GM19023 (cell line): ENCODE results near the gene A4GNT.
"Not testable (repeated sequence)": the region's sequence is repeated elsewhere in the genome, so short reads cannot be mapped to it uniquely, and the experiment has no call there.

Experiments used
- ATAC-seq: cut with Tn5 transposase; IDR thresholded peaks from one replicate; pipeline ENCODE4 v1.9.1; 2021; ENCODE audit warnings: mild to moderate bottlenecking, moderate library complexity; ENCODE audit not compliant: unreplicated experiment

The A4GNT gene

DNA sequence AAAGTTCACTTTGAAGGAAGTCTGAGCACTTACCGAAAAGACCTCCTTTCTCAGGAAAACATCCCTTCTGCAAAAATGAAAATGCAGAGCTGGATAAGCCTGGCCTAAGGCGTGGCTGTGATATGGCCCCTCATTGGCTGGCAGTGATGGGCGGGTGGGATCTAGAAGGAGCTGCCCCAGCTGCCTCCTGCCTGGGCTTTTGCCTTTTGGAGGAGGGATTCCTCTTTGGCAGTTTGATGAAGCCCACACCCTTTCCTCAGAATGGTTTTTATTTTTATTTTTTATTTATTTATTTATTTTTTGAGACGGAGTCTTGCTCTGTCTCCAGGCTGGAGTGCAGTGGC is 12.8 kb downstream of the A4GNT start:
- no peak for ATAC-seq

- ATAC-seq, result no peak
Measured at GRCh38 chr3:138118612-138119422, 13.4 kb downstream of the A4GNT start.

GRCh38 chr3:138114988-138115971 is 16.9 kb downstream of the A4GNT start, which contains the start of gene DZIP1L:
Gene DZIP1L, minus strand, starts transcription at chr3:138115608. Its CDS starts 11,637 bp downstream, at chr3:138103971.
- peak; percentile 82 for ATAC-seq

DNA sequence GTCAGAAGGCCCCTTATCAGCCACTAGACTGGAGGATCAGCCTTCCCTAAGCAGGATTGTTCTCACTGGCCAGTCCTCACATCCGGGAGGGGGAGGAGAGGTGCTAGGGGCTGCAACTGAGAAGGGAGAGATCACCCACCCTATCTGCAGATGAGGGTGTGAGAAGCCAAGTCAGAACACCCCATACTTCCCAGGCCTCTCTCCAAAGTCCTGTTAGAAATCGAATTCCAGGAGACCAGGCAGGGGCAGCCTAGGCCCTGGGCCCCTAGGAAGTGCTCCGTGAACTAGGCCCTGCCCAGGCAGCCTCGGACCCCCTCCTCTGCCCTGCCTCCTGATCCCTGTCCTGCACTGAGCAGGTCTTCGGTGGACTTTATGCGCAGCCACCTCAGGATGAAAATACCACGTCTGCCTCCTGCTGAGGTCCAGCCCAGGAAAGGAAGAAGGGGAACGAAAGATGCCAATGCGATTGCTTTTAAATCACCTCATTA is 17.7 kb downstream of the A4GNT start:
- no peak for ATAC-seq

DNA sequence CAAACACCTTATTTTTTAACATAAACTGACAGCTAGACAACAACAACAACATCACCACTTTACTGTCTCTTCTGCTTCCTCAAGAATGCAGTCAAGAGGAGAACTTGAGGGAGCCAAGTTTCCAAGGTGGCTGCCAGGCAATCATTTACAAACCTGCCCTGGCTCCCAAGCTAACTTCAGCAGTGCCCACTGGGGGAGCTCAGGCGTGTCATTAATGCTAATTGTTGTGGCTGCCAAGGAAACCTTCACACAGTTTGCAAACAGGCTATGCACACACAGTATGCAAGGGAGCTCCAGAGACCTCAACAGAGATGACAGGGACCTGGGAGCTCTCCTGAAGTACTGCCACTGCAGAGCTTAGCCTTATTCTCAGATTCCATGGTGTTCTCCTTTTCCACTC is 18.9 kb downstream of the A4GNT start:
- no peak for ATAC-seq

GRCh38 chr3:138112362-138112761 is 19.8 kb downstream of the A4GNT start:
- no peak for ATAC-seq

GRCh38 chr3:138105598-138105997 is 26.6 kb downstream of the A4GNT start:
- no peak for ATAC-seq

DNA sequence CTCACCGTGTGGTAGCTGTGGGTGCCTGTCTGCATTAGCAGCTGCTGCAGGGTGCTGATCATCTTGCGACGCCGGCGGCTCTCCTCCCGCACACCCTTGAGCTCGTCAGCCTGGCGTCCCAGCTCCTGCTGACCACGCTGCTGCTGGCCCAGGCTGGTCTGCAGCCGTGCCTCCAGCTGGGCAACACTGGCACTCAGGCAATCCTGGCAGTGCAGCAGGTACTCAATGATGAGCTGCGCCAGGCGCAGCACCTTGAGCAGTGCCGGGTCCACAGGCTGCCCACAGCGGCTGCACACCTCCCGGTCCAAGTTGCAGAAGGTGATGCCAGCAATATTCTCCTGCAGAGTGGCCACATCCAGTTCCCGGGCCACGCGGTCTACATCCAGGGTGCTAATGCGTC is 28.7 kb downstream of the A4GNT start:
- no peak for ATAC-seq

DNA sequence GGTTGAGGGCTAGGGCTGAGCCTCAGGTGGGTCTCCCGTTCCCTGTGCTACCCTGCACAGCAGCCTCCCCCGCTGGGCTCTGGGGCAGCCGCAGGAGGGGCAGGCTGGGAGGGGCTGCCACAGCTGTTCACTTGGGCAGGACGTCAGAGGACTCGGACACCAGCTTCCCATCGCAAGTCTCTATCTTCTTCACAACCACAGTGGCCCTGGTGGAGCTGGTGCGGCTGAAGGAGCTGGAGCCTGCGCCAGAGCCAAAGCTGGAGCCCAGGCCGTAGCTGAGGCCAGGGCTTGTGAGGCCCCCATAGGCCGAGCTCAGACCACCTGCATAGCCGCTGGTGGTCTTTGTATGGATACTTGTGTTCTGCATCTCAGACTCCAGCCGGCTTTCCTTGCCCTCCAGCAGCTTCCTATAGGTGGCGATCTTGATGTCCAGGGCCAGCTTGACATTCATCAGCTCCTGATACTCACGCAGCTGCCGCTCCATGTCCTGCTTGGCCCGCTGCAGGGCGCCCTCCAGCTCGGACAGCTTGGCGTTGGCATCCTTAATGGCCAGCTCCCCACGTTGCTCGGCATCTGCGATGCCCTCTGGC is 30.7 kb downstream of the A4GNT start:
- not testable (repeated sequence) for ATAC-seq

DNA sequence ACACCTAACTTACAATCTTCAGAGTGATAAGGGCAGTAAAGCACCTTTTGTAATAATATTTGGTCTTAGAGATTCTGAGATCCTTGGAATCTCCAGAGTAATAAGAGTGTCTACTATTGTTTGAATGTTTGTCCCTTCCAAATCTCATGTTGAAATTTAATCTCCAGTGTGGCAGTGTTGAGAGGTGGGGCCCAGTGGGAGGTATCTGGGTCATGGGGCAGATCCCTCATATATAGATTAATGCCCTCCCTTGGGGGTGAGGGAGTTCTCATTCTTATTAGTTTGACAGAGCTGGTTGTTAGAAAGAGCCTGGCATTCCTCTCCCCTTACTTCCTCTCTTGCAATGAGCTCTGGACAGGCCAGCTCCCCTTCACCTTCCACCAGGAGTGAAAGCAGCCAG is 32.8 kb downstream of the A4GNT start:
- ATAC-seq, result no peak

DNA sequence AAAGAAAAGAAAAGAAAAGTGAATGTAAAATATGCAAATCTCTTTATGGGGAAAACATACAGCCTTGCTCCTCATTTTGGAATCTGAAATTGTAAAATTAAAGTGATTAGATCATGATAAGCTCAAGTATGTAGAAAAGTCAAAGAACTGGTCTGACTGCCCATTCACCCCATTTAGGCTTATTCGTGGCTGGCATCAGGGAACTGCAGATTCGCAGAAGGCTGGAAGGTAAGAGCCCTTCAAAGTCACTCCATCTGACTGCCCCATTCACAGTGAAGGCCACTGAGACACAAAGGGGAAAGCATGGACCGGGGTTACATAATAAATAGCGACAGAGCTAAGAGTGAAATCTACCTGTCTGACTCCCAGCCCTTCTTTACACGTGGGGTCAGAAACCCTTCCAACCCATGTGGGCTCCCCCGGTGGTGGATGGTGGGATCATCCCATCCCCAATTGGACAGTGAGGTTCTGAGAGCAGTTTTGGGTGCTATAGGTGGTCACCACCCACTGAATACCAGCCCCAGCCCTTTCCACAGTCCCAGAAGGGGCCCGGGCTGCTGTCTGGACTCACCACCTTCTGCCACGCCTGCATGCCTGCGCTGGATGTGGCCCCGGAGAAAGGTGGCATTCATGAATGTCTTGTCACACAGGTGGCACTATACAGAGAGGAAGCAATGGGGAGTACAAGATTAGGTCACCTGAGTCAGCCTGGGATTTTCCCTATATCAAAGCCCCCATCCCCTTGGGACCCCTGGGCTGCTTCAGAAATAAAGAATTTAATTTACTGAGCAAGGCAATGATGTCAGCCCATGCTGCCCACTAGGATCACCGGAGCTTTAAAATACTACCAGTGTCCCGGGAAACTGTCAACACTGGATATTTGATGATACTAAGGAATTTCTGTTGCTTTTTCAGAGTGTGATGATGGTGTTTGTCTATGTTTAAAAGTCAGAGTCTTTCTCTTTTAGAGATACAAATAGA is 34.7 kb downstream of the A4GNT start:
- ATAC-seq, result no peak

- ATAC-seq, result no peak
Measured at GRCh38 chr3:138093721-138094120, 38.5 kb downstream of the A4GNT start.

DNA sequence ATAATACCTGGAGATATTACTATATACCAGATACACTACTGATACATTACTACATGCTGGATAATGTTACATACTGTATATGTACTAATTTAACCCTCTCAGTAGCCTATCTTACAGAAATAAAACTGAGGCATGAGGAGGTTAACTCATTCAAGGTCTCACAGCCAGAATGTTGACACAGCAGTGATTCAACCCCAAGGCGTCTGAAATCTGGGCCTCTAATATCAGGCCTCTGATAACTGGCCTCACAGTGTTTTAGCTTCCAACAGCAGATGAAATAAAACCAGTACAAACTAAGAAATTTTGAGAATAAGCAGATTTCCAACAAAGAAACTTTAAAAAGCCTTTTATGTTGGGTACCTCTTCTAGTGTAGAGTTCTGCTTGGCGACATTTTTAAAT is 40.2 kb downstream of the A4GNT start:
- ATAC-seq, result no peak

DNA sequence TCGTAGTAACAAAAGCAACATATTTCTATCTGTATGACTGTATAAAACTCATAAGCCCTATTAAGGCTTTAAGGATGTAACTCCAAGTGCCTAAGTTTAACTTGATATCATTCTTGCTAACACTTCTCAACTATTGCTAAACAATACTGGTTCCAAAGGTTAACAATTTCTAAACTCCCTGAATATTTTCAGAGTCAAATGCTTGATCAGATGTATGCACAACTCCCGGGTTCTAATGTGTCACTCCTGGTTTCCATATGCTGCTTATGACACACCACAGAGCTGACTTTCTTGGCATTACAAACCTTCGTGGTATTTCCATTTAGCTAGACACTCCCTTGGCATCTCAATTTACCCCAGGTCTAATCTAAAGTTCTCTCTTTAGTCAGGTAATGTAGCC is 43.1 kb downstream of the A4GNT start:
- no peak for ATAC-seq

DNA sequence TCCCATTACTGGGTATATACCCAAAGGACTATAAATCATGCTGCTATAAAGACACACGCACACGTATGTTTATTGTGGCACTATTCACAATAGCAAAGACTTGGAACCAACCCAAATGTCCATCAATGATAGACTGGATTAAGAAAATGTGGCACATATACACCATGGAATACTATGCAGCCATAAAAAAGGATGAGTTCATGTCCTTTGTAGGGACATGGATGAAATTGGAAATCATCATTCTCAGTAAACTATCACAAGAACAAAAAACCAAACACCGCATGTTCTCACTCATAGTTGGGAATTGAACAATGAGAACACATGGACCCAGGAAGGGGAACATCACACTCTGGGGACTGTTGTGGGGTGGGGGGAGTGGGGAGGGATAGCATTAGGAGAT is 46.4 kb downstream of the A4GNT start:
- ATAC-seq, result not testable (repeated sequence)

DNA sequence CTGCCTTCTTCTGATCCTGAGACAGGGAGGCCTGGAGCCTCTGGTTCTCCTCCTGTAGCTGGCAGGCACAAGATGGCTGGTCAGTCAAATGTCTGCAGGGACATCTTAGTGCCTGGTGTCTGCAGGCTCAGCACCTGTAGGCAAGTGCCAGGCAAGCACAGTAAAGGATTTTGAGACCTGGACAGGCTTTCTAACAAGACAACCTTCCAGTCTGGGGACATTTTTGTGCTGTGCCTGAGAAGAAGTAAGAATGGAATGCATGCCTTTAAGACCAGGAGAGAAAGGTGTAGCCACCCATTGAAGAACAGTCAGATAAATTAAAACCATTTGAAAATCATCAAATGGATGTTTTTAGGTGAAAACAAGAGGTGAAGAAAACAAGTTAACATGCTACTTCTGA is 48.0 kb downstream of the A4GNT start:
- ATAC-seq, result no peak

DNA sequence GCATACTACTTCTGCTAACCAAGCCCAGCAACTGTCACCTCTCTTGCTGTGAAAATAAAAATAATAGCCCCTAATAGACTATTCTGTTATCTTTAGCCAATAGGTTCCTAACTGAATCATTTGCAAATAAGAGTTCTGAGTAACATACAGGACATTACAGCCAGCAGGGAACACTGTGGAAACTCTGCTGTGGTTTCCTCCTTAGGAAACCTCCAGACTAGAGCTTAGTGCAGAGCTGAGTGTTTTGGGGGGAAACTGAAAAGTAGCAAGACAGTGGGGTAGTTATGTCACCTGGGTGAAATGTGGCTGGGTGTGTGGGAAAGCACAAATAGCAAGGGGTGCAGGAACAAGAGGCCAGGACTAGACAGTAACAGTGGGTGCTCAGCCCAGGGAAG is 49.2 kb downstream of the A4GNT start:
- no peak for ATAC-seq

GRCh38 chr3:138082085-138082991 is 49.9 kb downstream of the A4GNT start:
- no peak for ATAC-seq
